K562 (cell line): Measurements from ENCODE around the gene RSPH1. TPM values are rescaled to one million over a fixed set of nuclear protein-coding genes. Genes with fewer than 3 reads are reported as not detected.

Experiments
- ATAC-seq: fragments of 200-7000 bp; cut with Tn5 transposase; 3 replicates; pipeline ENCODE4 v1.9.1; 2020; ENCODE audit warnings: moderate library complexity
- BruUV-seq: library from RNA; stranded (reverse); fragments of 400-500 nt; replicated peaks from 2 replicates; lab custom pipeline; 2021; lab: Mats Ljungman, UMichigan
- CTCF ChIA-PET: fragments of 300-600 bp; formaldehyde crosslinking; extraction: SDS; loops from one replicate; lab custom pipeline; 2021; ENCODE audit warnings: low intra/inter-chr PET ratio; lab: Yijun Ruan, JAX
- POLR2A ChIA-PET: fragments of 300-600, 350-650 bp; sonication (Branson Sonifier 250); formaldehyde crosslinking; extraction: SDS; loops from one replicate; lab custom pipeline; 2021; ENCODE audit warnings: antibody characterized with exemption, inconsistent platforms; lab: Yijun Ruan, JAX
- DNase-seq, 4 experiments: peaks; one replicate each; pipeline versions ENCODE4 v3.0.0 to v3.0.0-alpha.2; 2011 to 2018; ENCODE audit warnings: low spot score in 3 of 4, mixed read lengths in 3 of 4; ENCODE audit errors: extremely low read depth in 1 of 4
- FAIRE-seq: peaks from 2 replicates; lab custom pipeline; 2011; peaks lifted over from hg19 to GRCh38; lab: Jason Lieb, UNC
- H2AFZ ChIP-seq: 2 replicates; pipeline ENCODE4 v1.6.0; 2011; ENCODE audit warnings: low read depth, low read length, control low read depth, inconsistent platforms
- H3K27ac ChIP-seq: fragments of 200-600 bp; 3 replicates; pipeline ENCODE4 v1.8.0; 2011; ENCODE audit warnings: low read depth, mild to moderate bottlenecking, control low read depth, inconsistent platforms, low read length, moderate library complexity, mixed read lengths; ENCODE audit errors: extremely low read depth
- H3K27me3 ChIP-seq, 2 experiments: fragments of 300-600 bp in 1 of 2; 2 replicates in 1 of 2; 3 replicates in 1 of 2; pipeline versions ENCODE4 v1.6.0 to v1.8.0; 2011; ENCODE audit warnings: inconsistent platforms in 2 of 2, low read length in 2 of 2, mild to moderate bottlenecking in 1 of 2, mixed read lengths in 1 of 2, moderate library complexity in 1 of 2; ENCODE audit not compliant: control insufficient read depth in 2 of 2, insufficient read depth in 2 of 2
- H3K36me3 ChIP-seq: fragments of 300-600 bp; 3 replicates; pipeline ENCODE4 v1.8.0; 2011; ENCODE audit warnings: mild to moderate bottlenecking, low read length, inconsistent platforms; ENCODE audit not compliant: control insufficient read depth, insufficient read depth
- H3K4me1 ChIP-seq, 2 experiments: fragments of 200-600 bp in 1 of 2; replicated peaks in 1 of 2; 2 replicates in 1 of 2; 3 replicates in 1 of 2; pipeline versions ENCODE4 v1.5.1 to v1.8.0; 2011; ENCODE audit warnings: inconsistent platforms in 2 of 2, low read length in 2 of 2, mild to moderate bottlenecking in 1 of 2, mixed read lengths in 1 of 2, moderate library complexity in 1 of 2; ENCODE audit not compliant: control insufficient read depth in 2 of 2, insufficient read depth in 2 of 2
- H3K4me2 ChIP-seq: 2 replicates; pipeline ENCODE4 v1.6.1; 2011; ENCODE audit warnings: low read length, control low read depth, inconsistent platforms, mixed read lengths; ENCODE audit not compliant: insufficient read depth
- H3K4me3 ChIP-seq: fragments of 200-600 bp; sonication (generic), shearing (Covaris generic); 2 replicates; pipeline ENCODE4 v1.5.1; 2016; ENCODE audit warnings: control low read depth, inconsistent platforms
- H3K79me2 ChIP-seq: fragments of 200-600 bp; 3 replicates; pipeline ENCODE4 v1.8.0; 2011; ENCODE audit warnings: low read length, inconsistent platforms; ENCODE audit not compliant: control insufficient read depth, insufficient read depth
- H3K9ac ChIP-seq, 2 experiments: 2 replicates each; pipeline versions ENCODE4 v1.6.0 to v1.6.1; 2011; ENCODE audit warnings: low read depth in 2 of 2, low read length in 2 of 2, control low read depth in 1 of 2, inconsistent platforms in 1 of 2, mild to moderate bottlenecking in 1 of 2, mixed read lengths in 1 of 2; ENCODE audit not compliant: insufficient read depth in 1 of 2
- H3K9me1 ChIP-seq: one replicate; pipeline ENCODE4 v1.6.0; 2011; ENCODE audit warnings: inconsistent platforms, mild to moderate bottlenecking, low read length, moderate library complexity; ENCODE audit not compliant: control insufficient read depth, insufficient read depth
- H3K9me3 ChIP-seq: replicated peaks from 2 replicates; pipeline ENCODE4 v1.5.1; 2011; ENCODE audit warnings: low read depth, low read length, inconsistent platforms; ENCODE audit not compliant: control insufficient read depth, insufficient read depth
- H4K20me1 ChIP-seq: replicated peaks from 2 replicates; pipeline ENCODE4 v1.6.1; 2011; ENCODE audit warnings: low read length, inconsistent platforms, mixed read lengths; ENCODE audit not compliant: control insufficient read depth, insufficient read depth
- CBFB ChIP-seq: sonication (generic); formaldehyde crosslinking; IDR thresholded peaks from 2 replicates; pipeline ENCODE4 v1.4.0; 2020; ENCODE audit warnings: mild to moderate bottlenecking, missing genetic modification reagents
- E2F6 ChIP-seq, 2 experiments: IDR thresholded peaks; 2 replicates each; pipeline ENCODE4 v1.6.1; 2011; ENCODE audit warnings: borderline replicate concordance in 1 of 2, control low read depth in 1 of 2, low read depth in 1 of 2, low read length in 1 of 2, mild to moderate bottlenecking in 1 of 2, mixed read lengths in 1 of 2, moderate library complexity in 1 of 2; ENCODE audit not compliant: insufficient read depth in 1 of 2, insufficient read length in 1 of 2, poor library complexity in 1 of 2, severe bottlenecking in 1 of 2; ENCODE audit errors: extremely low read depth in 1 of 2
- GABPB1 ChIP-seq: sonication (generic); formaldehyde crosslinking; IDR thresholded peaks from 2 replicates; pipeline ENCODE4 v1.8.0; 2022; ENCODE audit warnings: mild to moderate bottlenecking, missing genetic modification reagents
- KDM4B ChIP-seq, 2 experiments: fragments of 450-650 bp in 1 of 2; sonication (generic) in 1 of 2; IDR thresholded peaks; 2 replicates each; pipeline ENCODE4 v1.6.1; 2016 to 2017; ENCODE audit warnings: borderline replicate concordance in 2 of 2, antibody characterized with exemption in 1 of 2, low read depth in 1 of 2, mild to moderate bottlenecking in 1 of 2
- MXD1 ChIP-seq: fragments of 250-450 bp; sonication (Bioruptor Pico); IDR thresholded peaks from 2 replicates; pipeline ENCODE4 v1.8.0; 2021; ENCODE audit warnings: borderline replicate concordance, mild to moderate bottlenecking, moderate library complexity; ENCODE audit not compliant: poor library complexity, severe bottlenecking
- NCOA4 ChIP-seq: fragments of 450-650 bp; IDR thresholded peaks from 2 replicates; pipeline ENCODE4 v1.6.1; 2018; ENCODE audit warnings: mild to moderate bottlenecking; ENCODE audit not compliant: partially characterized antibody
- NR4A1 ChIP-seq, 2 experiments: fragments of 250-450 bp in 1 of 2; fragments of 450-650 bp in 1 of 2; sonication (Bioruptor Pico) in 1 of 2; IDR thresholded peaks; 2 replicates each; pipeline versions ENCODE4 v1.4.0 to v1.6.1; 2016 to 2020; ENCODE audit warnings: mild to moderate bottlenecking in 2 of 2, missing compliant biosample characterization in 1 of 2, missing genetic modification characterization in 1 of 2, moderate library complexity in 1 of 2
- OTX1 ChIP-seq: fragments of 450-650 bp; formaldehyde crosslinking; IDR thresholded peaks from 2 replicates; pipeline ENCODE4 v1.4.0; 2022; ENCODE audit warnings: mild to moderate bottlenecking
- SAP30 ChIP-seq: fragments of 200-600 bp; sonication (generic); IDR thresholded peaks from 2 replicates; pipeline ENCODE4 v1.6.1; 2012; ENCODE audit warnings: borderline replicate concordance, low read depth, mild to moderate bottlenecking, moderate library complexity, low read length, control low read depth, inconsistent platforms; ENCODE audit not compliant: insufficient read depth, poor library complexity, severe bottlenecking
- SPI1 ChIP-seq: IDR thresholded peaks from 2 replicates; pipeline ENCODE4 v1.6.1; 2011; ENCODE audit warnings: low read depth, low read length, control low read depth, borderline replicate concordance
- SREBF2 ChIP-seq: sonication (generic); formaldehyde crosslinking; IDR thresholded peaks from 2 replicates; pipeline ENCODE4 v1.4.0; 2020; ENCODE audit warnings: mild to moderate bottlenecking, missing genetic modification reagents
- THAP12 ChIP-seq: fragments of 250-450 bp; sonication (Bioruptor Pico); IDR thresholded peaks from 2 replicates; pipeline ENCODE4 v1.9.0; 2021; ENCODE audit warnings: mild to moderate bottlenecking, inconsistent platforms
- ZBTB2 ChIP-seq: fragments of 450-650 bp; IDR thresholded peaks from 2 replicates; pipeline ENCODE4 v1.6.1; 2016; ENCODE audit warnings: antibody characterized with exemption
- ZC3H8 ChIP-seq: fragments of 450-650 bp; IDR thresholded peaks from 2 replicates; pipeline ENCODE4 v1.6.1; 2017
- ZNF133 ChIP-seq: fragments of 250-450 bp; sonication (Bioruptor Pico); IDR thresholded peaks from 2 replicates; pipeline ENCODE4 v1.4.0; 2020; ENCODE audit warnings: mild to moderate bottlenecking
- ZNF76 ChIP-seq: fragments of 250-450 bp; sonication (Bioruptor Pico); IDR thresholded peaks from 2 replicates; pipeline ENCODE4 v1.4.0; 2020; ENCODE audit warnings: mild to moderate bottlenecking, moderate library complexity, borderline replicate concordance
- WGBS: fragments of 100-300 bp; shearing (Covaris generic); methylation state at CpG from one replicate; pipeline ENCODE4 v1.1.6; 2016; ENCODE audit warnings: low coverage, mixed read lengths; ENCODE audit not compliant: insufficient coverage; ENCODE audit errors: missing lambda C conversion rate; 5-methylcytosine and 5-hydroxymethylcytosine counted together
- in situ Hi-C: fragments of 300-500 bp; cut with MboI; formaldehyde crosslinking; loops from 4 replicates; pipeline ENCODE4 v1.15.0; 2018; ENCODE audit warnings: inconsistent platforms, mixed read lengths
- intact Hi-C: fragments of 100-400 bp; cut with micrococcal nuclease; formaldehyde crosslinking; loops from 2 replicates; pipeline ENCODE4 v1.14.2; 2022
- polyA plus RNA-seq, 8 experiments: library from polyadenylated mRNA; depleted of rRNA in 4 of 8; stranded (reverse) in 5 of 8; unstranded in 3 of 8; fragments of >200 nt; fragmentation: Nextera tagmentation in 2 of 8; fragmentation: Illumina TruSeq in 1 of 8; extraction: Ambion mirVana in 2 of 8; extraction: Trizol in 1 of 8; gene quantifications; 2 replicates each; pipeline versions ENCODE4 v1.2.1 to v1.2.3, GENCODE V29; 2011 to 2014; ENCODE audit warnings: inconsistent platforms in 1 of 8, missing spikeins in 1 of 8
- total RNA-seq, 7 experiments: library from RNA; depleted of rRNA in 6 of 7; stranded (reverse); fragments of >200 nt in 6 of 7; fragmentation: Illumina TruSeq in 2 of 7; extraction: Trizol in 2 of 7; gene quantifications; 2 replicates each; pipeline versions ENCODE4 v1.2.1 to v1.2.3, GENCODE V29; 2011 to 2021; ENCODE audit warnings: low replicate concordance in 1 of 7

RSPH1 gene
- total and polyA plus RNA-seq, 9 of the 15 experiments (the other 6 are each of a cell fraction or from before 2014, with no cell fraction given), result 0.17 TPM; not detected in 8

- peak overlapping the region; percentile 21; the same call in 1 of the 2 replicates for H2AFZ ChIP-seq
- intact Hi-C loops, result loop anchor here (5.0 kb wide), 1 partner anchor 50 kb away; no protein-coding TSS in a partner anchor
- TF ChIP-seq ZNF133 (no peak), NR4A1 (CRISPR knock-in tag; IDR thresholded peaks at IDR 0.05) (no peak), NR4A1 (tag; IDR thresholded peaks at IDR 0.05) (no peak), E2F6 (IDR thresholded peaks at IDR 0.05; ENCODE audit: borderline replicate concordance in 1 of 2, extremely low read depth in 1 of 2, insufficient read depth in 1 of 2, insufficient read length in 1 of 2, low read depth in 1 of 2, low read length in 1 of 2, poor library complexity in 1 of 2, severe bottlenecking in 1 of 2) (no peak), OTX1 (CRISPR knock-in tag) (no peak), SREBF2 (CRISPR knock-in tag) (no peak), SAP30 (no peak), MXD1 (CRISPR knock-in tag) (no peak), GABPB1 (CRISPR knock-in tag) (no peak), NCOA4 (no peak), KDM4B (IDR thresholded peaks at IDR 0.05; ENCODE audit: borderline replicate concordance in 2 of 2, low read depth in 1 of 2) (no peak), SPI1 (no peak), CBFB (CRISPR knock-in tag) (no peak), ZBTB2 (no peak), ZNF76 (CRISPR knock-in tag) (no peak), THAP12 (CRISPR knock-in tag) (no peak), ZC3H8 (no peak)
Measured at GRCh38 chr21:42542596-42542995, 46.6 kb upstream of the RSPH1 start.

More at GRCh38 chr21:42542596-42542995, 46.6 kb upstream of the RSPH1 start:
- Histone ChIP-seq H3K9ac (no peak overlapping the region), H3K27ac (no peak overlapping the region), H3K9me1 (peaks cover 2% of the 10 kb centered on the region), H3K4me1 (peaks cover 49 to 54% of the 10 kb centered on the region in 2 experiments), H3K4me2 (no peak overlapping the region), H3K9me3 (no peaks in the 10 kb centered on the region), H3K4me3 (no peak overlapping the region), H3K36me3 (no peaks in the 10 kb centered on the region), H3K79me2 (no peaks in the 10 kb centered on the region), H3K27me3 (peaks cover 8 to 18% of the 10 kb centered on the region in 2 experiments; a peak in 3 of 5 replicates), H4K20me1 (0 out of 2 replicates have a peak, but pooled peaks cover 3% of the 10 kb centered on the region)
- POLR2A ChIA-PET, result interaction anchor here (0.6 kb wide), 1 partner anchor 64 kb away, joined by 3 read pairs; no protein-coding TSS in a partner anchor
- DNase-seq (no peak), ATAC-seq (no peak), FAIRE-seq (no peak)
- BruUV-seq, result no TSS peak
- in situ Hi-C loops, result no loop called here
- CTCF ChIA-PET, result no interaction called here
- 52% methylated on average over 10 of the region's 10 CpGs for WGBS
